ENCODE results near the gene CREBBP. TPM values are rescaled to one million over a fixed set of nuclear protein-coding genes. Genes with fewer than 3 reads are reported as not detected.

CREBBP gene
- total and polyA plus RNA-seq, 2 experiments from 2014 or later: 36.9 to 54.8 TPM

- no peak for DNase-seq (ENCODE audit: low spot score)
- no peaks in the 10 kb centered on the region for H3K4me1 Mint-ChIP-seq
These were observed 113.1 kb downstream of the CREBBP start for GRCh38 chr16:3767333-3767986.

More at GRCh38 chr16:3767333-3767986, 113.1 kb downstream of the CREBBP start:
- H3K36me3 Mint-ChIP-seq (ENCODE audit: low read depth): peaks cover 62% of the 10 kb centered on the region
- Histone ChIP-seq H2AFZ (no peak overlapping the region), H3K4me3 (no peak overlapping the region), H3F3A (replicated peaks; ENCODE audit: low read depth) (peaks cover 9% of the 10 kb centered on the region; the same call in 1 of the 2 replicates), H3K4me2 (no peak overlapping the region), H3K36me3 (ENCODE audit: insufficient read depth) (peaks cover 27% of the 10 kb centered on the region), H3K4me1 (ENCODE audit: insufficient read depth) (no peaks in the 10 kb centered on the region), H3K9me2 (ENCODE audit: insufficient read depth) (no peaks in the 10 kb centered on the region), H4K20me1 (replicated peaks; ENCODE audit: insufficient read depth) (peaks cover 20% of the 10 kb centered on the region), H3K27ac (ENCODE audit: low read depth) (no peak overlapping the region), H3K27me3 (ENCODE audit: insufficient read depth) (no peaks in the 10 kb centered on the region), H3K79me2 (replicated peaks; ENCODE audit: insufficient read depth) (no peaks in the 10 kb centered on the region; the same call in 1 of the 2 replicates)
- no peak overlapping the region for H3K27ac Mint-ChIP-seq
- TF ChIP-seq, protein P1, sequence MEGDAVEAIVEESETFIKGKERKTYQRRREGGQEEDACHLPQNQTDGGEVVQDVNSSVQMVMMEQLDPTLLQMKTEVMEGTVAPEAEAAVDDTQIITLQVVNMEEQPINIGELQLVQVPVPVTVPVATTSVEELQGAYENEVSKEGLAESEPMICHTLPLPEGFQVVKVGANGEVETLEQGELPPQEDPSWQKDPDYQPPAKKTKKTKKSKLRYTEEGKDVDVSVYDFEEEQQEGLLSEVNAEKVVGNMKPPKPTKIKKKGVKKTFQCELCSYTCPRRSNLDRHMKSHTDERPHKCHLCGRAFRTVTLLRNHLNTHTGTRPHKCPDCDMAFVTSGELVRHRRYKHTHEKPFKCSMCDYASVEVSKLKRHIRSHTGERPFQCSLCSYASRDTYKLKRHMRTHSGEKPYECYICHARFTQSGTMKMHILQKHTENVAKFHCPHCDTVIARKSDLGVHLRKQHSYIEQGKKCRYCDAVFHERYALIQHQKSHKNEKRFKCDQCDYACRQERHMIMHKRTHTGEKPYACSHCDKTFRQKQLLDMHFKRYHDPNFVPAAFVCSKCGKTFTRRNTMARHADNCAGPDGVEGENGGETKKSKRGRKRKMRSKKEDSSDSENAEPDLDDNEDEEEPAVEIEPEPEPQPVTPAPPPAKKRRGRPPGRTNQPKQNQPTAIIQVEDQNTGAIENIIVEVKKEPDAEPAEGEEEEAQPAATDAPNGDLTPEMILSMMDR (conservative IDR thresholded peaks at IDR 0.05; ENCODE audit: low read depth in 2 of 2): no peak
- TF ChIP-seq EZH2 (IDR thresholded peaks at IDR 0.05; ENCODE audit: low read depth, unreplicated experiment) (no peak), JUNB (IDR thresholded peaks at IDR 0.05; ENCODE audit: unreplicated experiment) (no peak), POLR2AphosphoS5 (IDR thresholded peaks at IDR 0.05; ENCODE audit: low read depth) (no peak), ZNF114 (CRISPR knock-in tag; IDR thresholded peaks at IDR 0.05) (no peak), STAT1 (IDR thresholded peaks at IDR 0.05; ENCODE audit: unreplicated experiment) (no peak), CREB1 (CRISPR knock-in tag; IDR thresholded peaks at IDR 0.05; ENCODE audit: low read depth) (no peak), ZNF331 (CRISPR knock-in tag; IDR thresholded peaks at IDR 0.05; ENCODE audit: low read depth) (no peak), EZH2phosphoT487 (IDR thresholded peaks at IDR 0.05; ENCODE audit: unreplicated experiment) (no peak), NANOG (IDR thresholded peaks at IDR 0.05; ENCODE audit: borderline replicate concordance) (no peak)
- TF ChIP-seq, protein P2, sequence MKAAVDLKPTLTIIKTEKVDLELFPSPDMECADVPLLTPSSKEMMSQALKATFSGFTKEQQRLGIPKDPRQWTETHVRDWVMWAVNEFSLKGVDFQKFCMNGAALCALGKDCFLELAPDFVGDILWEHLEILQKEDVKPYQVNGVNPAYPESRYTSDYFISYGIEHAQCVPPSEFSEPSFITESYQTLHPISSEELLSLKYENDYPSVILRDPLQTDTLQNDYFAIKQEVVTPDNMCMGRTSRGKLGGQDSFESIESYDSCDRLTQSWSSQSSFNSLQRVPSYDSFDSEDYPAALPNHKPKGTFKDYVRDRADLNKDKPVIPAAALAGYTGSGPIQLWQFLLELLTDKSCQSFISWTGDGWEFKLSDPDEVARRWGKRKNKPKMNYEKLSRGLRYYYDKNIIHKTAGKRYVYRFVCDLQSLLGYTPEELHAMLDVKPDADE (IDR thresholded peaks at IDR 0.05): no peak
- TF ChIP-seq, protein P3, sequence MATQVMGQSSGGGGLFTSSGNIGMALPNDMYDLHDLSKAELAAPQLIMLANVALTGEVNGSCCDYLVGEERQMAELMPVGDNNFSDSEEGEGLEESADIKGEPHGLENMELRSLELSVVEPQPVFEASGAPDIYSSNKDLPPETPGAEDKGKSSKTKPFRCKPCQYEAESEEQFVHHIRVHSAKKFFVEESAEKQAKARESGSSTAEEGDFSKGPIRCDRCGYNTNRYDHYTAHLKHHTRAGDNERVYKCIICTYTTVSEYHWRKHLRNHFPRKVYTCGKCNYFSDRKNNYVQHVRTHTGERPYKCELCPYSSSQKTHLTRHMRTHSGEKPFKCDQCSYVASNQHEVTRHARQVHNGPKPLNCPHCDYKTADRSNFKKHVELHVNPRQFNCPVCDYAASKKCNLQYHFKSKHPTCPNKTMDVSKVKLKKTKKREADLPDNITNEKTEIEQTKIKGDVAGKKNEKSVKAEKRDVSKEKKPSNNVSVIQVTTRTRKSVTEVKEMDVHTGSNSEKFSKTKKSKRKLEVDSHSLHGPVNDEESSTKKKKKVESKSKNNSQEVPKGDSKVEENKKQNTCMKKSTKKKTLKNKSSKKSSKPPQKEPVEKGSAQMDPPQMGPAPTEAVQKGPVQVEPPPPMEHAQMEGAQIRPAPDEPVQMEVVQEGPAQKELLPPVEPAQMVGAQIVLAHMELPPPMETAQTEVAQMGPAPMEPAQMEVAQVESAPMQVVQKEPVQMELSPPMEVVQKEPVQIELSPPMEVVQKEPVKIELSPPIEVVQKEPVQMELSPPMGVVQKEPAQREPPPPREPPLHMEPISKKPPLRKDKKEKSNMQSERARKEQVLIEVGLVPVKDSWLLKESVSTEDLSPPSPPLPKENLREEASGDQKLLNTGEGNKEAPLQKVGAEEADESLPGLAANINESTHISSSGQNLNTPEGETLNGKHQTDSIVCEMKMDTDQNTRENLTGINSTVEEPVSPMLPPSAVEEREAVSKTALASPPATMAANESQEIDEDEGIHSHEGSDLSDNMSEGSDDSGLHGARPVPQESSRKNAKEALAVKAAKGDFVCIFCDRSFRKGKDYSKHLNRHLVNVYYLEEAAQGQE (IDR thresholded peaks at IDR 0.05; ENCODE audit: unreplicated experiment): no peak
- TF ChIP-seq, protein P4, sequence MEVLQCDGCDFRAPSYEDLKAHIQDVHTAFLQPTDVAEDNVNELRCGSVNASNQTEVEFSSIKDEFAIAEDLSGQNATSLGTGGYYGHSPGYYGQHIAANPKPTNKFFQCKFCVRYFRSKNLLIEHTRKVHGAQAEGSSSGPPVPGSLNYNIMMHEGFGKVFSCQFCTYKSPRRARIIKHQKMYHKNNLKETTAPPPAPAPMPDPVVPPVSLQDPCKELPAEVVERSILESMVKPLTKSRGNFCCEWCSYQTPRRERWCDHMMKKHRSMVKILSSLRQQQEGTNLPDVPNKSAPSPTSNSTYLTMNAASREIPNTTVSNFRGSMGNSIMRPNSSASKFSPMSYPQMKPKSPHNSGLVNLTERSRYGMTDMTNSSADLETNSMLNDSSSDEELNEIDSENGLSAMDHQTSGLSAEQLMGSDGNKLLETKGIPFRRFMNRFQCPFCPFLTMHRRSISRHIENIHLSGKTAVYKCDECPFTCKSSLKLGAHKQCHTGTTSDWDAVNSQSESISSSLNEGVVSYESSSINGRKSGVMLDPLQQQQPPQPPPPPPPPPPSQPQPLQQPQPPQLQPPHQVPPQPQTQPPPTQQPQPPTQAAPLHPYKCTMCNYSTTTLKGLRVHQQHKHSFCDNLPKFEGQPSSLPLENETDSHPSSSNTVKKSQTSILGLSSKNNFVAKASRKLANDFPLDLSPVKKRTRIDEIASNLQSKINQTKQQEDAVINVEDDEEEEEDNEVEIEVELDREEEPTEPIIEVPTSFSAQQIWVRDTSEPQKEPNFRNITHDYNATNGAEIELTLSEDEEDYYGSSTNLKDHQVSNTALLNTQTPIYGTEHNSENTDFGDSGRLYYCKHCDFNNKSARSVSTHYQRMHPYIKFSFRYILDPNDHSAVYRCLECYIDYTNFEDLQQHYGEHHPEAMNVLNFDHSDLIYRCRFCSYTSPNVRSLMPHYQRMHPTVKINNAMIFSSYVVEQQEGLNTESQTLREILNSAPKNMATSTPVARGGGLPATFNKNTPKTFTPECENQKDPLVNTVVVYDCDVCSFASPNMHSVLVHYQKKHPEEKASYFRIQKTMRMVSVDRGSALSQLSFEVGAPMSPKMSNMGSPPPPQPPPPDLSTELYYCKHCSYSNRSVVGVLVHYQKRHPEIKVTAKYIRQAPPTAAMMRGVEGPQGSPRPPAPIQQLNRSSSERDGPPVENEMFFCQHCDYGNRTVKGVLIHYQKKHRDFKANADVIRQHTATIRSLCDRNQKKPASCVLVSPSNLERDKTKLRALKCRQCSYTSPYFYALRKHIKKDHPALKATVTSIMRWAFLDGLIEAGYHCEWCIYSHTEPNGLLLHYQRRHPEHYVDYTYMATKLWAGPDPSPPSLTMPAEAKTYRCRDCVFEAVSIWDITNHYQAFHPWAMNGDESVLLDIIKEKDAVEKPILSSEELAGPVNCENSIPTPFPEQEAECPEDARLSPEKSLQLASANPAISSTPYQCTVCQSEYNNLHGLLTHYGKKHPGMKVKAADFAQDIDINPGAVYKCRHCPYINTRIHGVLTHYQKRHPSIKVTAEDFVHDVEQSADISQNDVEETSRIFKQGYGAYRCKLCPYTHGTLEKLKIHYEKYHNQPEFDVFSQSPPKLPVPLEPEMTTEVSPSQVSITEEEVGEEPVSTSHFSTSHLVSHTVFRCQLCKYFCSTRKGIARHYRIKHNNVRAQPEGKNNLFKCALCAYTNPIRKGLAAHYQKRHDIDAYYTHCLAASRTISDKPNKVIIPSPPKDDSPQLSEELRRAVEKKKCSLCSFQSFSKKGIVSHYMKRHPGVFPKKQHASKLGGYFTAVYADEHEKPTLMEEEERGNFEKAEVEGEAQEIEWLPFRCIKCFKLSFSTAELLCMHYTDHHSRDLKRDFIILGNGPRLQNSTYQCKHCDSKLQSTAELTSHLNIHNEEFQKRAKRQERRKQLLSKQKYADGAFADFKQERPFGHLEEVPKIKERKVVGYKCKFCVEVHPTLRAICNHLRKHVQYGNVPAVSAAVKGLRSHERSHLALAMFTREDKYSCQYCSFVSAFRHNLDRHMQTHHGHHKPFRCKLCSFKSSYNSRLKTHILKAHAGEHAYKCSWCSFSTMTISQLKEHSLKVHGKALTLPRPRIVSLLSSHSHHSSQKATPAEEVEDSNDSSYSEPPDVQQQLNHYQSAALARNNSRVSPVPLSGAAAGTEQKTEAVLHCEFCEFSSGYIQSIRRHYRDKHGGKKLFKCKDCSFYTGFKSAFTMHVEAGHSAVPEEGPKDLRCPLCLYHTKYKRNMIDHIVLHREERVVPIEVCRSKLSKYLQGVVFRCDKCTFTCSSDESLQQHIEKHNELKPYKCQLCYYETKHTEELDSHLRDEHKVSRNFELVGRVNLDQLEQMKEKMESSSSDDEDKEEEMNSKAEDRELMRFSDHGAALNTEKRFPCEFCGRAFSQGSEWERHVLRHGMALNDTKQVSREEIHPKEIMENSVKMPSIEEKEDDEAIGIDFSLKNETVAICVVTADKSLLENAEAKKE (CRISPR knock-in tag; IDR thresholded peaks at IDR 0.05): no peak
- H3K4me3 Mint-ChIP-seq: no peak overlapping the region
- ATAC-seq: no peak
- H3K9me3 Mint-ChIP-seq: no peaks in the 10 kb centered on the region
- H3K27me3 Mint-ChIP-seq (ENCODE audit: insufficient read depth, low read depth, poor library complexity): peaks cover 4% of the 10 kb centered on the region
